Stimulated activated CD4-positive, alpha-beta T cell treated with anti-CD3 and anti-CD28 coated beads, Interleukin-4, amount 100 ng/mL, for 48 hours (primary cell): ENCODE data around the gene FSHB.
"Not testable (repeated sequence)": the region's sequence is repeated elsewhere in the genome, so short reads cannot be mapped to it uniquely, and the experiment has no call there.

Experiments used
- DNase-seq, 2 donors: peaks; one replicate each; pipeline ENCODE4 v3.0.0-alpha.2; 2020; ENCODE audit warnings: low read depth in 2 of 2

Gene FSHB

DNA sequence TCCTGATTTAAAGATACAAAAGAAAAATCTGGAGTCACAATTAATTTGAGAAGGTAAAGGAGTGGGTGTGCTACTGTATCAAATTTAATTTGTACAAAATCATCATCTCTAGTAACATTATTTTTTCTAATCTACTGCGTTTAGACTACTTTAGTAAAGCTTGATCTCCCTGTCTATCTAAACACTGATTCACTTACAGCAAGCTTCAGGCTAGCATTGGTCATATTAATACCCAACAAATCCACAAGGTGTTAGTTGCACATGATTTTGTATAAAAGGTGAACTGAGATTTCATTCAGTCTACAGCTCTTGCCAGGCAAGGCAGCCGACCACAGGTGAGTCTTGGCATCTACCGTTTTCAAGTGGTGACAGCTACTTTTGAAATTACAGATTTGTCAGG lies at the start of gene FSHB:
TSS of gene FSHB (plus strand) at position 301 of the 400 bp plus-strand sequence. CDS start 889 bp downstream, outside the sequence.
- DNase-seq = no peak

DNA sequence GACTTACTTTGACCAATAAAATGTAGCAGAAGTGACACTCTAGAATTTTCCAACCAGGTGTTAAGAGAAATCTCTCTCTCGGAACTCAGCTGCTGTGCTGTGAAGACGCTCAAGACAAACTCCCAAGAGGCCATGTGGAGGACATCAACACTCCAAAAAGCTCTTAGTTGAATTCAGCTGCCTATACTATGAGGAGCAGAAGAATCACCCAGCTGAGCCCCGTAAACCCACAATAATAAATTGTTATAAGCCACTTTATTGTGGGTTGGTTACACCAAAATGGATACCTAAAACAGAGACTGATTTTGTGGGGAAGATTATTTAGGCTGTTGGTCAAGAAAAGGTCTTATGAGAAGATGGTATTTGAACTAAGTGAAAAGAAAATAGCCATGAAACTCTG lies 44.1 kb upstream of the FSHB start:
- no peak for DNase-seq

DNA sequence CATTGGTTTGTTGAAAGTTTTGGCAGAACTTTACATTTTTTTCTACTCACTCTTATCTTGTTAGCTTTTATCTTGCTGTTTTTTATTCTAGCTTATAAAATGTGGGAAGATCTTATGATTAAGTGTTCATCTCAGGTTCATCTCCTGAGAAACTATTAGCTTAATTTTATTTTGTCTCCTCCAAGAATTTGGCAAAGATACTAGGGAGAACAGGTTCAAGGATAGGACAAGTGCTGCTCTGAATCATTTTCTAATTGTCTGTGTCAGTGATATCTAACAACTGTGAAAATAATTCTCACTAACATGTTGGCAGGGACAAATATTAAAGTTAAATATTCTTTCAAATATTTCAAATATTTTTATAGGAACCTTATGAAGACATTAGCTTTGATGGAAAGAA lies 38.2 kb upstream of the FSHB start:
- DNase-seq = no peak

DNA sequence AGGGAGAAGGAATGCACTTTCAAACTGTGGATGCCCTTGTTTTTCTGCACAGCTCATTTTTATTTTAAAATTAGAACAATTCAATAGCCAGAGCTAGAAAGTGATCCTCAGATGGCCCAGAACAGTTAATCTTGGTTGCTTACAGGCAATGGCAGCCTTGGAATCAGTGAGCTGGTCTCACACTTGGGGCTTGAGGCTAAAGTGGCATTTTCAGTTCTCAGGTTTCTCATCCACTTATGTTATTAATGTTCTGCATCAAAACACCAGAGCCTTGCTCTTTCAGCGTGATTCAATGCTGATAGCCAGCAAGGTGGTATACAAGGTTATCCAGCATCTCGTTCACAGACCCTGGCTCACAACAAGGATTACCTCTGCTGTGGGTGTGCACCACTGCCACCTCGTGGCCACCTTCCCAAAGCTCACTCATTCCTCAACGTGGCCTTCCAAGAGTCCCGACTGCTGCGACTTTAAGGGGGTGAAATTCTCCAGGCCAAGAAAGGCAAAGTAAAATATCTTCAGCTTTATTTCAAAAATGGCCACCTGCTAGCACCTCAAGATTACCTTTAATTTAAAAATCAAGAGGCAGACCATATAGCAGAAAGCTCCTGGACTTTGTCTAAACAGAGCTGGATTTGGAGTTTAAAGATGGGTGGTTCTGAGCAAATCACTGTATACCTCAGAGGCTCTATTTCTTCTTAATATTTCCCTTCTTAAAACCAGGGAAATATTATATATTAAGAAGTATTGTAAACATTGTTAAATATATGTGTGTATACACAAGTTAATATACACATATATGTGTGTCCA lies 34.2 kb upstream of the FSHB start:
- peak; percentile 9 to 27 for DNase-seq

DNA sequence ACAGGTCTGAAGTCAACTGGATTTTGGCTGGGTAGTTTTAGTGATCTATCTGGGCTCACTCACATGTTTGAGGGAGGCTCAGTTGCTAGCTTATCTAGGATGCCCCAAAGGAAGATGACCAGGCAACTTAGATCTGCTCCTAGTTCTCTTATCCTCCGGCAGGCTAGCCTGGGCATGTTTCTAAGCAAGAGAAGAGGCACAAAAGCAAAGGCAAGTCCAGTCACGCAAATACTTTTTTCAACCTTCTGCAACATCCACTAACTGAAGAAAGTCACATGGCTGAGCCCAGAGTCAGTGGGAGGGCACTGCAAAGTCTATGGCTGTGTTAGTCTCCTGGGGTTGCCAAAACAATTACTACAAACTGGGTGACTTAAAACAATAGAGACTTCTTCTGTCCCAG lies 32.9 kb upstream of the FSHB start:
- no peak for DNase-seq

DNA sequence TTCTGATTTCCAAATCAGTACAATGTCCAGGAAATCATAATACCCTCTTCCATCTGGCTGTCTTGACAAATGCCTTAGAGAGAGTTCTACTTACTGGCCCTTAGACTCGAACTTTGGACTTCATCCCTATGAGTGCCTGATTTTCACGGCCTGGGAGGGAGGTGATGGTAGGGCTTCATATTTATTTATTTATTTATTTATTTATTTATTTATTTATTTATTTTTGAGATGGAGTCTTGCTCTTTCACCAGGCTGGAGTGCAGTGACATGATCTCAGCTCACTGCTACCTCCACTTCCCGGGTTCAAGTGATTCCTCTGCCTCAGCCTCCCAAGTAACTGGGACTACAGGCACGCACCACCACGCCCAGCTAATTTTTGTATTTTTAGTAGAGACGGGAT lies 27.8 kb upstream of the FSHB start:
- DNase-seq = not testable (repeated sequence)

DNA sequence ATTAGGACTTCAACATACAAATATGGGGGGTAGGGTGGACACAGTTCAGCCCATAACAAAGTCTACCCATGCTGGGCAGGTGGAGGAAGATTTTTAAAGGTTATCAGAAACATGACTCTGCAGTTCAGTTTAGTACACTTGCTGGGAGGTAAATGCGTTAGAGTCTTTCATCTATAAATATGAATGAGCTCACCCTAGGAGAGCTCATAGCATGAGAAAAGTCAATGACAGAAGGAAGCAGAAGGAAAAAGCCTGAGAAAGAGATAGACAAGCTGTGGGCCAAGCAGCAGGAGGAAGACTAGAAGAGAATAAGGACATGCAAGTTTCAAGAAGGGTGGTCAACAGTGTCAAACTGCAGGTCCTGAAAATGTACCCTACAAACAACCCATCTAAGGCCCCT lies 27.0 kb upstream of the FSHB start:
- DNase-seq = no peak

DNA sequence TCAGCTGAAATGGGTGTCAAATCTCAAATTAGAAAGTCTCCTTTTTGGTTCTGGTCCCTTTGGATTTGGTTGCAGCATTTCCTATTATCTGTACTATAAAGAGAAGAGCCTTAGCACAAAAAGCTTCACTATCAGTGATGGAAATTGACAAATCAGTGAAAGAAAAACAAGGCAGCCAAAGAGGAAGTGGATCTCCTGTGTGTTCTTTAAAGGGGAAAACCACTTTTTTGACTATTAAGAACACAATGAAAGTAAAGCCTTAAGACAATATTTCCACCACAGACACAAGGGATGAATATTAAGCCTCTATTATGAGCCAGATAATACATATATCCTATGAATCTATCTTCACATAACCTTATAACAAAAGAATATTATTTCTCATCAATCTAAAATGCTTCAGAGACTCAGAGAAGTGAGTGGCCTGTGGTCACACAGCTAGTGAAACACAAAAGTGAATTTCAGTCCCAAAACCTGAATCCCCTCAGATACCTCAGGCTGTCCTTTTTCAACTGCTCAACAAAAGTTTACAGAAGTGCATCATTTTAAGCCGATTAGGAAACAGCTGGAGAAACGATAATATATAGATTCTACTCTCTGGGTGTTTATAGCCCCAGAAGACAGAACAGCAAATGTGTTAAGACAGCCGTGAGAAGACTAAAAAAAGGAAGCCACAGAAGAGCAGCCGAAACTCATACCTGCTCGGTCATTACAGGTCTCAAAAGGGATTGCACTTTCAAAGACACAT lies 24.4 kb upstream of the FSHB start:
- DNase-seq = no peak

DNA sequence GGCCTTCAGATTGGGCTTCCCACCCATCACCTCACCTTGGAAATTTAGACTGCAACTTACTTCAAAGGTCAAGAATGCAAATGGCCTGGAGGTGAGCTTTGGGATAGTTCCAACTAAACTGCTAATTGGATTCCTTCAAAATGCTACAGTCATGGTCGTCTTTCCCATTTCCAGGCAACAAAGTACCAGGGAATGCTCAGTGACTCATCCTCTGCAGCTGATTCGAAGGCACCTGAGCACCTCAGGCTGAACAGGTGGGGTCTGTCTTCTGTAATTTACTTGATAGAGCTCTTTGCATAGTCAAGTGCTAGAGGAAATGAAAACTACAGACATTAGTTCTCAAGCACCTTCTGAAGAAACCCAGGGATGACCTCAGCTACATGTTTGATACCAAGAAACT lies 20.5 kb upstream of the FSHB start:
- DNase-seq = no peak

DNA sequence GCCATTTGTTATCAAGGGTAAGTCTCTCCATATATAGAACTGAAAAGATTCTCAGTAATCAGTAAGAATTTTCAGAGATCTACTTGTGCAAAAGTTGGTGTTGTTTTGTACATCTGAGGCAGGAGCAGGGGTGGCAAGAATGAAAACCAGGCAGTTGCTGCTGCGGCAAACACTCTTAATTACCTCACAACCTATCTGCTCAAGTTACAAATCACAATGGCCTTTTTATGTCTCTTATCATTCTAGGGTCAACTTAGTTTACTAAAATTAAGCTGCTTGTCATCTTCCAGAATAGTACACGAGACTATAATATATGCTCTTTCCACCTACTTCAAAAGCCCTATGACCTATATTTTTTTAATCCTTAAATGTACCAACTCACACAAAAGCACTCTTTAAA lies 14.3 kb upstream of the FSHB start:
- no peak for DNase-seq

DNA sequence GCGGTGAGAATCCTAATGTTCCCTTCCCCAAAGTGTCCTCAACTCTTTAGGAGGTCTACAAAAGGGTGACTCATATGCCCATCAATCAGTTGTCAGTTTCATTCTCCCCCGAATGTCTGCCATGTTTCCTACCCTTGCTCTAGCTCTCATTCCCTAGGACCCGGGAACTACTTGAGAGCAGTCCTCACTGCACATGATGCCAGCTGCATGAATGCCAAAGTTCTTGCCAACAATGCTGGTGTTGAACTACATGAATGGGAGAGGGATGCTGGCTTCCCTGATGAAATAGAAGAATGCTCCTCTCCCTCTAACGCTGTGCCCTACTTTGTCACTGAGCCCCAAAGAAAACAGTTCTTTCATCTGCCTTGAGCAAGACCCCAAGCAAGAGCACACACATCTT lies 12.5 kb upstream of the FSHB start:
- DNase-seq = no peak

DNA sequence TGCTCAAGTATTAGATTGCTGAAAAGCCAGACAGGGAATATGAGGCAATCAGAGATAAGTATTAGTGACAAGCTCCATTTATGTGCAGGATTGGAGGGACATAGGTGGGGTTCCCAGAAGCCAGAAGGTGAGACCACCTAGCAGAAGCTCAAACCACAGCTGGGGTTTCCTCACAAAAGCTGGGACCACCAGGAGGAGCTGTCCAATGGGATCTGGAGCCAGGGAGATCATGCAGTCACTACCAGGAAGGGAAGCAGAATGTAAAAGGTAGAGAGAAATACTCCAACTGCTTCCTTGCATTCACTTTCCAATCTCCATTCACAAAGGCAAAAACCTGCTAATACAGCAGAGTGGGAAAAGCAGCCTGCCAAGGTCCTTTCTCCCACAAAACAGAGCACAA lies 5.2 kb upstream of the FSHB start:
- DNase-seq = no peak

DNA sequence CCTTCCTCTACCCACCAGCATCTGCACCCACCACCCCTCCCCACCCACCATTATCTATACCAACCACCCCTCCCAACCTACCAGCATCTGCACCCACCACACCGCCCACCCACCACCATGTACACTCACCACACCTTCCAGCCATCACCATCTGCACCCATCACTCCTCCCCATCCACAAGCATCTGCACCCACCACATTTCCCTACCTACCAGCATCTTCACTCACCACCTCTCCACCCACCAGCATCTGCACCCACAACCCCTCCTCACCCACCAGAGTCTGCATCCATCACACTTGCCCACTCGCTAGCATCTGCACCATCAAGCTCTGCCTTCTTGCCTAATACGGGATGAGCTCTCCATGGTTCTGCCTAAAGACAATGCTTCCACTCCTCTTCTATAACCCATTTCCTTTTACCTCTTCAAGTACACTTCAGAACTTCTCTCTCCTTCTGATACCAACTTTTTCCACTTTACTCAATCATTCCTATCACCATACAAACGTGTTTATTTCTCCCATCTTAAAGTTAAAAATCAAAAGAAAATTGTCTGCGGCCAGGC lies 2.4 kb upstream of the FSHB start:
- DNase-seq = no peak

DNA sequence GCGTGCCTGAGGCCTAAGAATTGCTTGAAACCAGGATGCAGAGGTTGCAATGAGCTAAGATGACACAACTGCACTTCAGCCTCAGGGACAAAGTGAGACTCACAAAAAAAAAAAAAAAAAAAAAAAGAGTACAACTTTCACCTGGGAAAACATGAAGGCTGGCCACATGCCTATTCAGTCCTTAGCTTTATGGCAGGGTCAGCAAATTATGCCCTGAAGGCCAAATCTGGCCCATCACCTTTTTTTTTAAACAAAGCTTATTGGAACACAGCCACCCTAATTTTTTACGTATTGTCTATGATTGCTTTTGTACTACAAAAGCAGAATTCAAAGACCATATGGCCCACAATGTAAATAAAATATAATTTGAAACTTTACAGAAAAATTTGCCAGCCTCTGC lies 8.2 kb downstream of the FSHB start:
- no peak for DNase-seq

DNA sequence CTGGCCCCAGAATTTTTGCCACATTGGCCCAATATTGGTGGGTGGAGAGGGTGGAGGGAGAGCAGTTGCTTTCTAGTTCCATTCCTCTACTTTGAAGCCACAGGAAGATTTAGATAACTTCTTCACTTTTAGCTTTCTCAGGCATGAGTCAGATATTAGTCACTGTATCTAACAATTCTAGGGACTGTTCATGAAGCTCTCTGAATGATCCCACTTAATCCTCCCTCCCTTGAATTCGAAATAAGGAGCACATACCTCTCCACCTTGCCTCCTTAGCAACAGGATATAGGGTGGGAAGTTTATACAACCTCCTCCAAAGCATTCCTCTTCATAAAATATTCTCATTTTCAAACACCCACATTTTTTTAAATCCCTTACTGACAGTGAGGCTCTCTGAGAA lies 13.5 kb downstream of the FSHB start:
- DNase-seq = no peak

DNA sequence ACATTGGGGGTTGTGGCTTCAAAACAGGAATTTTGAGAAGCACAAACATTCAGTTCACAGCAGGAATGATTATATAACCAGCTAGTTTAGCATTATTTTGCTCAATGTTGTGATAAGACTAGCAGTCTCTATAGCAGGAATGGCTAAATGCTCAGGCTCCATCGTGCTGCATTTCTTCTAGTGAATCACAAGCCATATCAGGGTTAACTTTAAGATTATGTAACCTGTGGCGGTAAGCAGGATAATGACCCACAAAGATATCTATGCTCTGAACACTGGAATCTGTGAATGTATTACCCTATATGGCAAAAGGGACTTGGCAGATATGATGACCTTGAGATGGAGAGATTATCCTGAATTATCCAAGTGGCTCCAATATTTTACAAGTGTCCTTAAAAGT lies 14.8 kb downstream of the FSHB start:
- DNase-seq = no peak

DNA sequence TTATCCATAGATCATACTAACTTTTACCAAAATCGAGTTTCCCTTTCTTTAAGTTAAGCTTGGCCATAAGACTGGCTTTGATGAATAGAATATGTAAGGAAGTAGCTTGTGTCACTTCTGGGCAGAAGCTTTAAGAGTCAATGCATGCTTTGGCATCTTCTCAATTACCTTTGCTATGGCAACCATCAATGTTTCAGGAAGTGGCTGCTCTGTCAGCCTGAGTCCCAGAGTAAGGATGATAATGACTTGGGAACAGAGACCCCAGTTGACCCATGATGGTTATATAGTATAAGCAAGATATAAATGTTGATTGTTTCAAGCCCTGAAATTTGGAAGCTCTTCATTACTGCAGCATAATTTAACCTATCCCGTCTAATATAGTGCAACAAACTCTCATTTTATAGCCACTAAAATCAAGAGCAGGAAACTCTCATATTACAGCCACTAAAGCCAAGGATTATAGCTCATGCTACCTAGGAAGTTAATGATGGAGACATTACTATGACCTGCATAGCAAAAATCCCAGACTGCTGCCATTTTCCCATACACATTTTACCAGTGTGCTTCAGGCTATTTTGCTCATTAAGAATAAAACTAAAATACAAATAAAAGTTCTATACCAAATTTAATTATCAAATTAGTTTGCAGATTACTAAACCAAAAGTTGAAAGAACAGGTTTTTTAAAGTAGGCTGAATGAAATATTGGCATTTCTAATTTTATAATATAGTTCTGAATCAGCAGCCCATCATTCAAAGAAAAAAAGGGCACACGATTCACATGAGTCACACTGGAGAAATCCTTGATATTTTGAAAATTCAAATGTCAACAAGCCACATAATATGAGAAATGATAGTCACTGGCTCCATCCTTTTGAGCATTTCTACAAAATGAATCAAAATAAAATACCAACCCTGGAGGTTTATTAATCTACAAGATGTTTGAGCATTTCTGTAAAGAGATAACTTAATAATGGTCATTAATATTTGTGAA lies 23.8 kb downstream of the FSHB start:
- DNase-seq = no peak

DNA sequence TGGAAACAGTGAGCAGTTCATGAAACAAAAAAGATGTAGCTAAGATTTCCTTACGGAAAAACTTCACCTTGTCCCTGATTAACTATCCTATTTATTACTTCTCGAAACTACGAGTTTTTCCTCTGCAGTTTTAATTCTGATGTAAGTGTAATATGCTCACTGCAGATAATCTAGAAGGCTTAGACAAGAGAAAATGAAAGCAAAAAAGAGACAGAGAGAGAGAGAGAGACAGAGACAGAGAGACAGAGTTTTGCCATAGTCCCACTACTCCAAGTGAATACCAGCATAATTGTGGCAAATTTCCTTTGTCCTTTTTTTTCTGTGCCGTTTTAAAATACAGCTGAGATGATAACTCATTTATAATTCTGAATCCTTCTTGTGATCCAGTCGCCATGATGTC lies 24.8 kb downstream of the FSHB start:
- DNase-seq = no peak

DNA sequence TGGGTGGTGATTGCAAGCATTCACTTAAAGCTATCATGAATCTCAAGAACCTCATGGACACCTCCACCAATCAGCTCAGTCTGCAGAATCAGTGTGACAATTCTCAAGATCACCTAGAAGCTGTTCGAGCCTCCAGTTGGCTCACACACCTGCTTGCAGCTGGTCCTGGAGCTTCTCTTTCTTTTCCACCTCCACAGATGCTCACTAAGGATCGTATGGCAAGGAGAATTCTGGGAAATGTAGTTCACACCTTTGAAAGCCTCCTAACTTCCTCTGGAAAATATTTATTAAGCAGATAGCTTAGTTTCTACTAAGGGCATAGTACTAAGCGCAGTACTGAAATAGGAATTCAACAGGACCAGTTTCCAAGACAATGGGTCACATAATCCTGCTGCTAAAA lies 26.2 kb downstream of the FSHB start:
- no peak for DNase-seq

DNA sequence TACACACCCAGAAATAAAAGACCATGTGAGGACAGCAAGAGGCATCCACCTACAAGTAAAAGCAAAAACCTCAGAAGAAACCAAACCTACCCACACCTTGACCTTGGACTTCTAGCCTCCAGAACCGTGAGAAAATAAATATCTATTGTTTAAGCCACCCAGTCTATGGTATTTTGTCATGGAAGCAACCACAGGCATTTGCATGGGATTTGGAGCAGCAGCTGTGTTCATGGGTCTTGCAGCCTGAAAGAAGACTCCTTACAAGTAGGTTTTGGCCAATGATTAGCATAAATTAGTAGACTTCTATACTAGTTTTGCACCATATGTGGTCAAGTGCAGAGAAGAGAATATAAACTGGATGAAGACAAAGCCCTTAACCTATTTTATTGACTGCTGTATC lies 27.9 kb downstream of the FSHB start:
- DNase-seq = no peak

DNA sequence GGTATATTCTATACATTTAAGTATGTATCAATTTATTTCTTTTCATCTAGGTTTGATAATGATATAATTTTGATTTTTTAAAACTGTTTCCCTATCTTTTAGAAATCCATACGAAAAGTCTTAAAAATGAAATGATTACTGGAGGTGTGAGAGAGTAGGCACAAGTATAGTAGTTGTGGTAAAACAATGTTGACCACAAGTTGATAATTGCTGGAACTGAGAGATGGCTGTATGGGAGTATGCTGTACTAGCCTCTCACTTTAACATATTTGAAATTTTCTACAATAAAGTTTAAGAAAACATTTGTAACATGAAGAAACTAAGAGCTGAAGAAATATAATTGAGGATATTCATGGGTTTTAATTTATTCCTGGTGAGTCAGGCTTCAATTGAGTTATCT lies 30.0 kb downstream of the FSHB start:
- no peak for DNase-seq

DNA sequence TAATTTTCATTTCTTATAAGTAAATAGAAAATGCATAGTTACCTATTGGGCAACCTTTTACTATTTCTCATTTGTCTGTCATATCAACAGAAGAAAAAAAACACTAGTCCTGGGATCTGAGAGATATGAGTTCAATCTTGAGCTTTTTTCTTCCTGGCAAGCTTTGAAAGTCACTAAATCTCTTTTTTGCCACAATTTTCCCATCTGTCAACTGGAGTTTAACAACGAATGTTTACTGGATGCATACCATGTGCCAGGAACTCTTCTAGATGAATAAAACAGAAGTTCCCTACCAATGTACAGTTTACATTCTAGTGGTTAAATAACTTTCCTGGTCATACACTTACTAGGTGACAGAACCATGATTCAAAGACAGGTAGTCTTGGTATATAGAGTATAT lies 31.0 kb downstream of the FSHB start:
- no peak for DNase-seq
